GM21576 (cell line): Measurements from ENCODE around the gene RRBP1.

Experiments
- ATAC-seq: cut with Tn5 transposase; IDR thresholded peaks from one replicate; pipeline ENCODE4 v1.9.1; 2021; ENCODE audit warnings: mild to moderate bottlenecking, moderate library complexity; ENCODE audit not compliant: unreplicated experiment

Gene RRBP1

DNA sequence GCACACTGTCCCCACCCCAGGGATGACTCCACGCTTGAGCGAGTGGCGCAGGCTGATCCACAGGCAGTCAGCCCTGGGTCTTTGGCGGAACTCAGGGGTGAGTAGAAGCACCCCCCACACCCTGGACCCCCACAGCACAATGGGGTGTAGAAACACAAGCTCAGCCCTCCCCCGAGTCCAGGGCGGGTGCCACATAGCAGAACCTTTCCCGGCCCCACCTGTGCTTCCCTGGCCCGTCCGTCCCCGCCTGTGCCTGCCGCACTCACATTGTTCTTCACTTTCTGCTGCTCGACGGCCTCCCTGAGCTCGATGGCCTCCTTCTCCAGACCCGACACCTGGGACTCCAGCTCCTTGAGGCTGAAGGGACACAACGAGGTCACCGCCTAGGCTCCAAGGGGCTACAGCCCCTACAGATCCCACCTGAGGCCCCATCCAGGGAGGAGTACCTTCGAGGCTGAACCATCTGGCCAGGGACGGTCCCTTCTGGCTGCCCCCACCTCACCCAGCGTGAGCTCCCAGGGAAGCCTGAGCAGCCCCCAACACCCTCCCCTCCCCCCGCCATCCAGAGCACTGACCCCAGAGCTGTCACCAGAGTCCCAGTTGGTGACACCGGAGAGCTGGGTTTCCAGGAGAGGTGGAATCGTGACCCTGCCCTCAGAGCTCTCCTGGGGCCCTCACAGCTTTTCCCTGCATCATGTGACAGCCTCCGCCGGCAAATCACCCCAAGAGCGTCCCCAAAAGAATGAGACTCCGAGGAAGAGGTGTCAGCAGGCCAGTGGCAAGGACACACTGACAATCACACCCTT, 56.6 kb downstream of the RRBP1 start:
- ATAC-seq = no peak

DNA sequence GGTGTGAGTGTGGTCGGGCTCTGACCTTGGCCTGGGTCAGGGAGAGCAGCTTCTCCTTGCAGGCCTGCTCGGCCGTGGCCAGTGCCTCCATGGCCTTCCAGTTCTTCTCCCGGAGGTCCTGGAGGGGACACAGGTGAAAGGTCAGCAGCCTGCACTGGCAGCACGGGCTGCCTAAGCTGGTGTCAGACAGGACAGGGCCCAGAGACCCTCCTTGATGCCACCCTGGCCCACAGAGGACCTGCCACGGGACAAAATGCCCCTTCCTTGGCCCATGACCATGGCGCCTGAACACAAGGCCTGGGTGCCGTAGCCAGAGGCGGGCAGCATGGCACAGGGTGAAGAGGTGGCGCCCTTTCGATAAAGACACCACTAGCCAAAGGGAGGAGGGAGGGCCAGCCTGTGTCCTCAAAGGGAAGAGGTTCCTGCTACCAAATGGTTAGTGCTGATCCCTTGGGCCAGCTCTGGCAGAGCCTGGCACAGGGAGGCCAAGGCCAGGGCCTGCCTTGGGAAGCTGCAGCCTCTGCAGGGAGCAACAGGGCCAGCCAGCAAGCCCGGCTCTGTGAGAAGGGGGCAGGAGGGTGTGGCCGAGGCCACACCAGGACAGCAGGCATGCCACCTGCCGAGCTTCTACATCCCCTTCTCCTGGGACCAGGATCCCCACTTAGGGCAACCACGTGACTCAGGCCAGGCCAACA, 57.3 kb downstream of the RRBP1 start:
- no peak for ATAC-seq

DNA sequence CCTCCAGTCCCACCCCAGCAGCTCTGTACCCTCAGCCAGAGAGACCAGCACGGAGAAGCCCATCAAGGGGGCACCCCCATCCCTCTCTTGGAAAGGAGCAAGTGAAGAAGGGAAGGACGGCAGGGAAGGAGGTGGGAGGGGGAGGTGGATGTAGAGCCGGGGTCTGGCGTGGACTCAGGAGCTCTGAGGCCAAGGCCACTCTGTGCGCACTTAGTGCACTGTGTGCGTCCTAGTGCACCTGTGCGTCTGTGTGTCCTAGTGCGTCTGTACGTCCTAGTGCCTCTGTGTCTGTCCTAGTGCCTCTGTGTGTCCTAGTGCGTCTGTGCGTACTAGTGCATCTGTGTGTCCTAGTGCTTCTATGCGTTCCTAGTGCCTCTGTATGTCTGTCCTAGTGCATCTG, 58.0 kb downstream of the RRBP1 start:
- ATAC-seq = no peak

DNA sequence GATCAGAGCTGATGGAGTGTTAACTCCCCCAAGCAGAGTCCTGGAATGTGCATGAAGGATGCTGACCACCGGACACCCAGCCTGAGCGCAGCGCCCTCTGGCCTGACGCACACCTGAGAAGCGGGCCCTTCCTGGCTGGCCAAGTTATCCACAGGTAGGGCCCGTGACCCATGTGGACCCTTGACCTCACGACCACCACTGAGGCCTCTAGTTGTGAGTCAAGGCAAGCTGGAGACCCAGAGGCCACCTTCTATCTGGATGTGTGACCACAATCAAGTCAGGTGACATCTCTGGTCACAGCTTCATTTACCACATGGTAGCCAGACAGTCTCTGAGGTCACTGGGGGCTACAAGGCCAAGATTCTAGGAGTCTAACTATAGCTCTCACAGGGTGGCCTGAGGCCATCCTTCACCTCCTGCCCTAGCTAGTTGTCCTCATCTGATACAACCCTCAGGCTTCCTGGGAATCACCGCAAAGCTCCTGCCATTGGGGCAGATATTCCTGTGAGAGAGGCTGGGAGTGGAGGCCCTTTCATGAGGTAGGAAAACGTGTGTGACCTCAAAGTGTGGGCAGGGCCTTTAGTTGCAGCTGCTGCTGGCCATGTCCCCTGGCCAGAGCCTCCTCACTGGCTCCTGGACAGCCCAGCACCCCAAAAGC, 59.1 kb downstream of the RRBP1 start:
- no peak for ATAC-seq

DNA sequence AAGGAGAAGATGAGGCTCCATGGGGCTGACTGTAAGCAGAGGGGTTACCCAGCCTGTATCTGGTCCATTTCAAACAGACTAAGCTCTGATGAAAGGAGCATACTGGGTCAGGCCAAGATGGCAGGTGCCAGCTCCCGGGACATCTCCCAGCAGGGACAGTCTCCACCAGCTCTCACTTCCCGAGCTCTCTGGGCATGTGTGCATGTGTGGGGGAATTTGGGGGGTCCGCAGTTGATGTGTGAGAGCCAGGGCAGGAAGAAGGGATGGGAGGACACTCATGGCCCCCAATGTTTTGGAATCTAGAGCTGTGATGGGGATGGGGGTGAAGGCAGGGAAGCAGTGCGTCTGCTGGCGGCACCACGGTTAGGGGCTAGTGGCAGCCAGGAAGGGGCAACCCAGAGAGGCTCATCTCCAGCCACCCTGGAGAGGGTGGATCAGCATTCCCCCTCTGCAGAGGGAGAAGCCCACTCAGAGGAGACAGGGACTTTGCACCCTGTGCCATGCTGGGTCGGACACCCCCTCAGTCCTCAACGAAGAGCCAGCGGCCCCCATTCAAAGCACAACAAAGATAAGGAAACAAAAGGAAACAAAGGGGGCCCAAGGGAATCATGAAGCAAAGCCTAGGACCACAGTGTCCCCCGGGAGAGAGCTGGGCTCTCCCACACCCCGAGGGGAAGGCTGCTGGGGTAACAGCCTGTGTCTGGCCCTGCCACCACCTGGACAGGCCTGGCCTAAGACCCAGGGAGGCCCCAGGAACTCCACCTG, 59.8 kb downstream of the RRBP1 start:
- no peak for ATAC-seq

DNA sequence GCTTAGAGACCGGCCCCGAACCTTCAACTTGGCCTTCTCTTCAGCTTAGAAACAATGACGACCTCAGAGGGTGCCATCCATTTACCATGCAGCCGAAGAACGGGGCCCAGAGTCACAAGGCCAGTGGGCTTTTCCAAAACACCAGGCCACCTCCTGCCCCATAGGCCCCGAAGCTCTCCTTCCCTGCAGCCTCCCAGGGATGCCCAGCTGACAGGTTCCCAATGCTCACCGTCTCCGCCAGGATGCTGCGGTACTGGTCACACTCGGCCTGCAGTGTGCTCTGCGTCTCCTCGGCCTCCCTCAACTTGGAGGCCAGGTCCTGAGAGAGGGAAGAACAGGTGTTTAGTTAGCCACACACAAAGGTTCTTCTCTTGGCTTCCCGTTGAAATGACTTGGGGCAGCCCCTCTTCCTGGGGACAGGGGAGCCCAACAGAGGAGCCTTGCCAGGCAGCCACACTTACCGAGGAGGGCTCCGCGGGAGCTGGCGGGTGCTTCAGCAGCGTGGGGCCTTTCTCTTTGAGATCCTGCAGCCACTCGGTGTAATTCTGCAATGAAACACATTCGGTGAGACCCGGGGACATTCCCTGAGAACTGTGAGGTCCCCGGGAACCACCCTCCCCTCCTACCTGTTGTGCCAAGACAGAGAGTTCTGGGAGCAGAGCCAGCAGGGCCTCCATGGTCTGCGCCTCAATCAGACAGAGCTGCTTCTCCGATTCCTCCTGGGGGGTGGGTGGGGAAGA, 60.6 kb downstream of the RRBP1 start:
- no peak for ATAC-seq

DNA sequence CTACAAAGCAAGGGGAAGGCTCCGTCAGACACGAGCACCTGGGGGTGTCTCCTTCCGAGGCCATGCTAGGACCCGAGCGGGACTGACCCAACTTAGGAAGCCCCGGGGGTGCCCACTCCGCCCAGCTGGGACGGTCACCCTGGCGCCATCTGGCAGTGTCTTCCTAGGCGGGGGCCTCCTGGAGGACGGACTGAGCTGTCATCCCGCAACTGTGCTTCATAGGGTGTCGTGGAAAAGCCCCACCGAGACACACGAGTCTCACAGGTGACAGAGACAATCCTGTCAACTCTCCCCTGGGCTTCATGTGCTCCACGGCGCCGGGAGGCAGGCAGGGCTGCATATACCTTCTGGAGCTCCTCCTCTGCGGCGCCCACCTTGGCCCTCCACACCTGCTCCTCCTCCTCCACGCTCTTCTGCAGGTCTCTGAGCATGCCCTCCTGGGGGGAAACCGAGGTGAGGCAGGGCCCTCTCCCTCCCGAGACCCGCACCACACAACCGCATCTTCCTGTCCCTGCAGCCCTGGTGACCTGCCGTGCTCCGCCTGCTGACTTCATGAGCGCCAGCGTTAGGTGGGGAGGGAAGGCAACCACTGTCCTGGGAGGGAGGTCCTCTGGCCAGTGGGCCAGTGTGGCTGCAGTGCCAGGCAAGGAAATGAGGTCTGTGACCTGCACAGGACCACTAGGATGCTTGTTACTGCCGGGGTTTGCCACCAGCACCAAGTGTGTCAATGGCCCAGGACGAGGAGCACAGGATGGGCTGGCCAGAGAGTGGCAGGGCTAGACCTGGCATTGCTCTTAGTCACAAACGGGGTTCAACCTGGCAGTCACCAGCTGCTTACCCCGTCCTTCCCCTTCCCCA, 61.4 kb downstream of the RRBP1 start:
- no peak for ATAC-seq

DNA sequence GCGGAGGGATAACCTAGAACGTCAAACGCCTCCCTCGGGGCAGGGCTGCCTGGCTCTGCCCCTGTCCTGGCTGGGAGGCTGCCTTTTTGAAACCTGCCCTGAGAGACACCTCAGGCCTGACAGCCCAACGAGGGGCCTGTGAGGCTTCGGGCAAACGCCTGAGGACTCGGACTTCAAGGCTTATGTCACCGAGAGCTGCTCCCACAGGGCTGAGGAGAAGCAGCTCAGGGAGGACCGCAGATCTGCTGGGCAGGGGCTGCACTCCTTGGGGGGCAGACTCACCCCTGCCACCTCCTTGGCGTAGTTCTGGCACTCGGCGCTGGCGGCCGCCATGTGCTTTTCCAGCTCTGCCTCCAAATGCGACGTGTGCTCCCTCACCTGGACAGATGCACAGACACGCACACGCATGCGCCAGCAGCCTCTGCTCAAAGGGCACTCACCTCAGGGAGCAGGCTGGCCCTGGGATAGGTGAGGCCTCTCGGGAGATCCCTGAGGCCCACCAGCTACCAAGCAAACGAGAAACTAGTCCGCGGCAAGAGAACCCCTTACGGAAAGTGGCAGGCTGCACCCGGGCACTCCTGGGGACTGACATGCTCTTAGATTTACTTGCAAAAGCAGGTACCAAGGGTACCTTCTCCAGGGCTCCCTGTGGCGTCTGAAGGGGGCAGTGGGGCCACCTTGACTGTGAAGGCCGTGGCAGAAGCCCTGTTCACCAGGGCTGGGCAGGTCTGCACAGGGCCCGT, 62.5 kb downstream of the RRBP1 start:
- ATAC-seq = no peak

DNA sequence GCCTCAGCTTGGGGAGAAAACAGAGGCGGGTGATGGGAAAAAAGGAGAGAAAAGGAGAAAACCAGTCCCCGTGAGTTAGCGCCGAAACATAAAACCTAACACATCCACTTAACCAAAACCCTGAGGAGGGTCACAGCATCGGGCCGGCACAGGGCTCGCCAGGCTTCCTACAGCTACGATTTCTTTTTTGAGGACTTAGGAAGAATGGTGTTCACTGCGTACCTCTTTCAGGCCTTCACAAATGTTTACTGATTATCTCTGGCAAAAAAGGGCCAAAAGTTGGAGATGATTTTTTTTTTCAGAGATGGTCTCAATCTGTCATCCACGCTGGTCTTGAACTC, 63.4 kb downstream of the RRBP1 start:
- no peak for ATAC-seq

DNA sequence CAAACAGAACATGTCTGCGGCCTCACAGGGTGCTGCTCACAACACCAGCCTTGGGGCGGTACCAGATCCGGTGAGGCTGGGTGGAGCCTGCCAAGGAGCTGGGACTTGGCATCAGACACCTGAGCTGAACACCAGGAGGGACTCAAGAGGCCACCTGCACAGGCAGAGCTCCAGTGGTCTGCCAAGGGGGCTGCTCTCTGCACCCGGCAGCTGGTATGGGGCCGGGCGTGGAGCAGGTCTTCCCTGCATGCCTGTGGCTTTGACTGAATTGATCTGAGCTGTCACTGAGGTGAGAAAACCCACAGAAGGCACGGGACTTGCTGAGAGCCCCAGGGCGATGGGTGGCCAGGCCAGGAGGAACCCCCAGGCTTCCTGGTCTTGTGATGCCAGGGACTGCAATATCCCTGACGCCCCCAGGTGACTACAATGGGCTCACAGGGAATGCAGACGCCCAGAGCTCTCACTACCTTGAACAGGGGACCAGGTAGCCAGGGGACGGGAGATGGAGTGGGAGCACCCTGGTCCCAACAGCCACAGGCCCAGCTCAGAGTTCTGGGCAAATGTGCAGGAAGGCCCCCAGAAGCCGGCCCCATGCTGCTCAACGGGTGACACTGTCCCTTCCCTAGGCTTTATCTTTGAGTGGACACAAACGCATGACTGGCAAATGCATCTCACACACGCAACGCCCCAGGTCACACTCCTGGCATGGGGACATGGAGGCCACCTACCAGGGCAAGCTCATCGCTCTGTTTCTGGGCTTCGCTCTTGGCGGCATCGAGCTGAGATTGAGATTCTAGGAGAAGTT, 64.0 kb downstream of the RRBP1 start:
- no peak for ATAC-seq

DNA sequence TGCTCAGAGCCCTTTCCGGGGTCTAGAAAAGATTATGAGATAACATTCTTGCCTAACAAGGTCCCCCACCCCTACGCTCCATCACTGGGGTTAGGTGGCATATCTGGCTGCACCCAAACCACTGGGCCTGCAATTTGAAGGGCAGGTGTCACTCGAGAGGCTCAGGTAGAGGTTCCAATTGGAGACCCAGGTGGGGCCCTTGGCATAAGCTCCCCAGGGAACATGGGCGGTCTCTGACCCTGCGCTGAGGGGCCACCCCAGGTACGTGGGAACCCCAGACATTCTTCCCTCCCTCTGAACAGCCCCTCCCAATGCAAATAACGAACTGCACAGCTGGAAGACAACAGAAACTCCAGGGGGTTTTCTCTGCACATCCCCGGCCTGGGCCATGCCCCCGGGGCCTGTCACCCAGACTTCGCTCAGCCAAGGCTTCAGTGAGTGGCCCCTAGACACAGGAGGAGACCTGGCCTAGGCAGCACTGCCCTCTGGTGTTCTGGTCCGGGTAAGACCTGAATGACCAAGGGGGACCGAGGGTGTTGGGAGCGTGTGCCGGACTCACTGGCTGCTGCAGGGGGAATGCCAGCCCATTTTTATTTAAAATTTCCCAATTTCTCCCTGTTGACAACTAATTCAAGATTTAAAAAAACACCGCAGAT, 64.7 kb downstream of the RRBP1 start:
- ATAC-seq = no peak

DNA sequence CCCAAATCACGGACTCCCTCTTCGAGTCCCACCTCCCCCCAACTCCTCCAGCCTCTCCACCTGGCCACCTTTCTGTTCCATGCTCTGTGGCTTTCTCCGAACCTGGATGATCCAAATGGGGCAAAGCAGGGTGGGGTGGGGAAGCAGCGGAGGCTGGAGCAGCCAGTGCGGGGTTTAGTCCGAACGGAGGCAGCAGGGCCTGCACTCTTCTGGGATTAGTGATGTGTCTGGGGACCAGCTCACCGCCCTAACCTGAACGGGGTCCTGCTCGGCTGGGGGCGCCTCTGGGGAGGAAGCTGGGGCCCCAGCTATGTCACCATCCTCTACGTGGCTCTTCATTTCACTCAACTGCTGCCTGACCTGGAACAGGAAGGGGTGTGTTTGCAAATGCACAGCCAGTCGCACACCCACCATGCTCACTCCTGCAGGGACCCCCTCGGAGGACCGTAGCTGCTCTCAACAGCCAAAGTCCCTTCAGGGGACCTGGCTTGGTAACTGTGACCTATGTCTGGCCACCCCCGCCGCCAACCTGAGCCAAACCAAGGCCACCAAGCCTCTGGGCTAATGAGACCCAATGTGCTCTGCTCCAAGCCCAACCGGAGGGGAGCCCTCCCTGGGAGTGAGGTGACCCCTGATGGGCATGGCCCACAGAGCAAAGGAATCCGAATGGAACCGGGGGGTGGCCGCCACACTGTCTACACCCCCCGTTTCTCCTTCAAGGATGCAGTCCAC, 65.4 kb downstream of the RRBP1 start:
- no peak for ATAC-seq

DNA sequence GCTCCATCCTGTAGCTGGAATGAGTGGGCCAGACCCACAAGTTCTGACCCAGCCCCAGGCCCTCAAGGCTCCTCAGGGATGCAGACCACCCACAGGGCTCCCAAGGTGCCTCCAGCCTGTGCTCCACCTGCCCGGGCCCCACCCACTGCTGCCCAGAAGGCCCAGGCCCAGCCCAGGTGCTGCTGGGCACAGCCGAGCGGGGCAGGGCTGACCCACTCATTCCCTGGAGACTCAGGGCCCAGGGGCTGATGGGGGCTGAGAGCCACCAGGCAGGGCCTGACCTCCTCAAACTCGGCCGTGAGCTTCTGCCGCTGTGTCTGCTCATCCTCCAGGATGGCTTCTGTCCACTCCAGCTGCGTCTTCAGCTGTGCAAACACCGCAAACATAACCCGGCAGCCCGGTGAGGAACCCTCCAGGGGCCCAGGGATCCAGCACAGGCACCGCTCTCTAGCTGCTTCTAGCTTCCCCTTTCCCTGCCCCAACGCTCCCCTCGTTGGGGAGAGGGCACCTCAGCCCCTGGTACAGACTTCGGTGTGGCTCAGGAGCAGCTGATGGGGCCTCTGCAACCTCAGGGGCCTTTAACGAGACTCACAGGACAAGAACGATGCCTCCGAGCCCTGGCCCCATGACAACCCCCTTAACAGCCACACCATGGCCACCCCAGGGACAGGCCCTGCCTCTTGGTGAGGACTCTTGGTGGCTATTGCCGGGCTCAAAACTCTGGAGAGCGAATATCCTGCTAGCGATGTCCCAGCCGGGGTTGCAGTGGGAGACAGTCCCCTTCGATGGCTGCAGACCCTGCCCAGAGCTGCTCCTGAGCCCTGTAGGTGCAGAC, 66.2 kb downstream of the RRBP1 start:
- ATAC-seq = no peak

DNA sequence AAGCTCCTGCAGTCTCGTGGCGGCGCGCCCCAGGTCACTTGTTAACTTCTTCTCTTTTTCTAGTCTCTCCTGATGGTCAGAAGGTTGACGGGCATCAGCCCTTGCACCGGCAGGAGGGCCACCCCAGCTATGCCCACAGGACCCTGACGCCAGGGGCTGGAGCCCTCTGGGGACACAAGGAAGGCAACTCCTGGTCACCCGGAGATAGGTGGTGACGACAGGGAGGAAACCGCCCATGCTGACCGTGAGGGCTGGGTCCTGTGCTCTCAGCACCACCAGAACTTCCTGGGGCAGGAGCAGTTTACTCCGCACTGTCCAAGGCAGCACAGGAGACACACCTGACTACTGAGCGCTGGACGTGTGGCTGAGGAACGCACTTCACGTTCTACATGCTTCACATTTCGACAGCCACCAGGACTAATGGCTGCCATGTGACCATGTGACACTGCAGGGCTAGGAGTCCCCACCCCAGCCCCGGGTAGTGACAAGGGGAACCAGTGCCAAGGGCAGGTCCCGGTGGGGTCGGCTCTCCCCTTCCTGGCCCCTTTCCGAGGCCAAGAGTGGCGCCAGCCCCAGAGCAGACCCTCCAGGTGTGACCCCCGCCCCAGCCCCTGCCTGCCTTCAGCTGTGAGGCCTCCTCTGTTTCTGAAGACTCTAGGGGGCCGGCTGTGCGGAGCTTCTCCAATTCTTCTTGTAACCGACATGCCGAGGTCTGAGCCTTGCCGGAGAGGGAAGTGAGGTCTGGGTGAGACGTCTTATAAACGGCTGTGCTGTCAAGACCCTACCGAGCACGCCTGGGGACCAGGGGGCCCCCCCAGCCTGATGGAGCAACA, 67.0 kb downstream of the RRBP1 start:
- no peak for ATAC-seq

DNA sequence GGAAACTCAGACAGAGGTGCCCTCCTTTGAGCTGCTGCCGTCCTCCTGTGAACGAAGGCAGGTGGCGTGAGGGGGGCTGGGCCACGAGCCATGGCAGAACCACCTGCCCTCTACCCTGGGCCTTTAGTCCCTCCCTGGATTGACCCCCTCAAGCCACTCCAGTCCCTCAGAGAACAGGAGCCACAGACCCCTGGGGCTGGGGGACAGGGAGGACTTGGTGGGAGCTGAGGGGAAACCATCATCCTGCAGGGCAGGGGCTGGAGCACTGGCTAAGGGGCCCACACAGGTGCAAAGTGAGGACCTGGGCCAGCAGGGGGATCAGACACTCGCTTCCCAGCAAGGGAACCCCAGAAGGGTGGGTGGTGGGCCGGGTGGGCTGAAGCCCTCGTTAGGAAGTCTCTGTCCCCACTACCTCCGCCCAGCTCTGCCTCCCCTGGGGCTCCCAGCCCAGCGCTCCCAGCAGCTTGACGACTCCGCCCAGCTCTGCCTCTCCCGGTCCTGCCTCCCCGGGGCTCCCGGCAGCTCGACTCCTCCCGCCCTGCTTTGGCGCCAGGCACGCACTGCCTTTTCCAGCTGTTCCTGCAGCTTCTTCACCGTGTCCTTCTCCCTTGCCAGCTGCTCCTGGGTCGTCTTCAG, 67.7 kb downstream of the RRBP1 start:
- no peak for ATAC-seq
